Ovary (tissue), 3 donors: ENCODE results near the gene FAM20A.

Experiments
- POLR2A ChIP-seq: fragments of 450-650 bp; IDR thresholded peaks from one replicate; pipeline ENCODE4 v1.6.1; 2017; ENCODE audit warnings: antibody characterized with exemption, mild to moderate bottlenecking, moderate library complexity
- TF ChIP-seq, protein P1 (sequence below), 3 donors: fragments of 450-650 bp in 2 of 3; fragments of 200-600 bp in 1 of 3; IDR thresholded peaks; one replicate each; pipeline versions ENCODE4 v1.5.1 to v1.8.0; 2016 to 2022; ENCODE audit warnings: antibody characterized with exemption in 3 of 3, mild to moderate bottlenecking in 1 of 3
- donor health status: DM: no; HTN: no; CAD: no.

DNA sequence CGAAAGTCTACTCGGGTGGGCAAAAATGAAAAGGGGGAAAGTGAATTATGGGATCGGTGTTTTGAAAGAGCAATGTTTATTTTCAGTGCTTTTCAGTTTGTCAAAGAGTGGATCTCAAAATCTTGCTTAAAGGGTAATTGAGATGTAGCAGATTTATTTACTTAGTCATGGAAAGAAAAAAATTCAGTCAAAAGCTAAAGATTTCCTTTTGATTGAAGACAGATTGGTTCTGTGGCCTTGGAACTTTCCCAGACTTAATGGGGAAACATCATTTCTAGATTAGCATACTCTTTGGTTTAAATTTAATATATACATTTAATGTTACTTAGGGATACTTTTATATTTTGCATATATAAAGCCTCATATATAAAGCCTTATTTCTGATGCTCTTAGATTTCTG is 68.3 kb downstream of the FAM20A start:
- TF ChIP-seq, protein P1, sequence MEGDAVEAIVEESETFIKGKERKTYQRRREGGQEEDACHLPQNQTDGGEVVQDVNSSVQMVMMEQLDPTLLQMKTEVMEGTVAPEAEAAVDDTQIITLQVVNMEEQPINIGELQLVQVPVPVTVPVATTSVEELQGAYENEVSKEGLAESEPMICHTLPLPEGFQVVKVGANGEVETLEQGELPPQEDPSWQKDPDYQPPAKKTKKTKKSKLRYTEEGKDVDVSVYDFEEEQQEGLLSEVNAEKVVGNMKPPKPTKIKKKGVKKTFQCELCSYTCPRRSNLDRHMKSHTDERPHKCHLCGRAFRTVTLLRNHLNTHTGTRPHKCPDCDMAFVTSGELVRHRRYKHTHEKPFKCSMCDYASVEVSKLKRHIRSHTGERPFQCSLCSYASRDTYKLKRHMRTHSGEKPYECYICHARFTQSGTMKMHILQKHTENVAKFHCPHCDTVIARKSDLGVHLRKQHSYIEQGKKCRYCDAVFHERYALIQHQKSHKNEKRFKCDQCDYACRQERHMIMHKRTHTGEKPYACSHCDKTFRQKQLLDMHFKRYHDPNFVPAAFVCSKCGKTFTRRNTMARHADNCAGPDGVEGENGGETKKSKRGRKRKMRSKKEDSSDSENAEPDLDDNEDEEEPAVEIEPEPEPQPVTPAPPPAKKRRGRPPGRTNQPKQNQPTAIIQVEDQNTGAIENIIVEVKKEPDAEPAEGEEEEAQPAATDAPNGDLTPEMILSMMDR (IDR thresholded peaks at IDR 0.05) = no peak
- TF ChIP-seq POLR2A = no peak
